Gastroesophageal sphincter (tissue), 3 donors: ENCODE data around the gene SOSTDC1.

Source experiments
- CTCF ChIP-seq, 4 experiments: fragments of 200-600 bp in 2 of 4; fragments of 450-650 bp in 2 of 4; sonication (generic) in 1 of 4; IDR thresholded peaks; one replicate each; pipeline ENCODE4 v1.5.1; 2017 to 2019; ENCODE audit warnings: antibody characterized with exemption in 4 of 4, mild to moderate bottlenecking in 2 of 4, moderate library complexity in 2 of 4
- EP300 ChIP-seq: sonication (generic); formaldehyde crosslinking; IDR thresholded peaks from one replicate; pipeline ENCODE4 v1.6.1; 2017; ENCODE audit warnings: antibody characterized with exemption, mild to moderate bottlenecking
- POLR2A ChIP-seq, 2 donors: fragments of 450-650 bp; IDR thresholded peaks; one replicate each; pipeline ENCODE4 v1.6.1; 2017; ENCODE audit warnings: antibody characterized with exemption in 2 of 2, mild to moderate bottlenecking in 2 of 2, moderate library complexity in 1 of 2
- POLR2AphosphoS5 ChIP-seq: sonication (generic); formaldehyde crosslinking; IDR thresholded peaks from one replicate; pipeline ENCODE4 v1.6.1; 2017; ENCODE audit warnings: antibody characterized with exemption

GRCh38 chr7:16509829-16510228 lies 44.3 kb upstream of the SOSTDC1 start:
- TF ChIP-seq CTCF (IDR thresholded peaks at IDR 0.05) (no peak), POLR2A (IDR thresholded peaks at IDR 0.05) (no peak), POLR2AphosphoS5 (no peak), EP300 (no peak)
